ENCODE results near the gene DCTN1.

The DCTN1 gene

GRCh38 chr2:74317701-74318100 lies 62.4 kb downstream of the DCTN1 start:
- TF ChIP-seq CTCF (IDR thresholded peaks at IDR 0.05; ENCODE audit: low read depth, low read length, poor library complexity, severe bottlenecking): no peak
- no peak for TF ChIP-seq EZH2phosphoT487 (IDR thresholded peaks at IDR 0.05; ENCODE audit: borderline replicate concordance, low read length)
- H3K4me3 ChIP-seq (ENCODE audit: low read length): no peak overlapping the region
- no peaks in the 10 kb centered on the region for H3K9me3 ChIP-seq (ENCODE audit: control insufficient read depth, insufficient read depth, low read length)
- no peak overlapping the region for H3K27ac ChIP-seq (ENCODE audit: low read depth, low read length)
- H4K20me1 ChIP-seq (ENCODE audit: control insufficient read depth, insufficient read depth, low read depth, low read length): no peaks in the 10 kb centered on the region
- H3K36me3 ChIP-seq (ENCODE audit: control insufficient read depth, low read length): no peaks in the 10 kb centered on the region
- no peaks in the 10 kb centered on the region; the same call in 1 of the 2 replicates for H3K9me2 ChIP-seq (replicated peaks; ENCODE audit: control insufficient read depth, low read length)
- H3F3A ChIP-seq (ENCODE audit: control insufficient read depth, insufficient read depth): no peaks in the 10 kb centered on the region
- H3K79me2 ChIP-seq (ENCODE audit: control insufficient read depth, low read length): no peaks in the 10 kb centered on the region
- H3K27me3 ChIP-seq (ENCODE audit: control insufficient read depth, low read length): peaks cover 9% of the 10 kb centered on the region; the same call in 1 of the 2 replicates
- no peak overlapping the region for H3K4me2 ChIP-seq (ENCODE audit: low read length)
- H3K4me1 ChIP-seq (ENCODE audit: control insufficient read depth, low read length): 0 out of 2 replicates have a peak, but pooled peaks cover 2% of the 10 kb centered on the region

GRCh38 chr2:74316627-74317295 lies 63.4 kb downstream of the DCTN1 start:
- no peaks in the 10 kb centered on the region for H3K36me3 ChIP-seq (ENCODE audit: control insufficient read depth, low read length)
- 0 out of 2 replicates have a peak, but pooled peaks cover 2% of the 10 kb centered on the region for H3K4me1 ChIP-seq (ENCODE audit: control insufficient read depth, low read length)
- H3K4me2 ChIP-seq (ENCODE audit: low read length): no peak overlapping the region

GRCh38 chr2:74314107-74314506 lies 66.0 kb downstream of the DCTN1 start:
- TF ChIP-seq EZH2phosphoT487 (IDR thresholded peaks at IDR 0.05; ENCODE audit: borderline replicate concordance, low read length): no peak
- TF ChIP-seq CTCF (IDR thresholded peaks at IDR 0.05; ENCODE audit: low read depth, low read length, poor library complexity, severe bottlenecking): no peak
- no peaks in the 10 kb centered on the region; the same call in 1 of the 2 replicates for H3K9me2 ChIP-seq (replicated peaks; ENCODE audit: control insufficient read depth, low read length)
- no peaks in the 10 kb centered on the region for H4K20me1 ChIP-seq (ENCODE audit: control insufficient read depth, insufficient read depth, low read depth, low read length)
- no peak overlapping the region for H3K4me3 ChIP-seq (ENCODE audit: low read length)
- H3K4me2 ChIP-seq (ENCODE audit: low read length): no peak overlapping the region
- no peaks in the 10 kb centered on the region for H3K9me3 ChIP-seq (ENCODE audit: control insufficient read depth, insufficient read depth, low read length)
- no peaks in the 10 kb centered on the region for H3F3A ChIP-seq (ENCODE audit: control insufficient read depth, insufficient read depth)
- H3K4me1 ChIP-seq (ENCODE audit: control insufficient read depth, low read length): 0 out of 2 replicates have a peak, but pooled peaks cover 2% of the 10 kb centered on the region
- H3K36me3 ChIP-seq (ENCODE audit: control insufficient read depth, low read length): no peaks in the 10 kb centered on the region
- H3K27me3 ChIP-seq (ENCODE audit: control insufficient read depth, low read length): peaks cover 14% of the 10 kb centered on the region; the same call in 1 of the 2 replicates
- H3K27ac ChIP-seq (ENCODE audit: low read depth, low read length): no peak overlapping the region
- H3K79me2 ChIP-seq (ENCODE audit: control insufficient read depth, low read length): no peaks in the 10 kb centered on the region

More at GRCh38 chr2:74316627-74317295, 63.4 kb downstream of the DCTN1 start:
- Histone ChIP-seq H3K9me3 (ENCODE audit: control insufficient read depth, insufficient read depth, low read length) (no peaks in the 10 kb centered on the region), H3F3A (ENCODE audit: control insufficient read depth, insufficient read depth) (no peaks in the 10 kb centered on the region), H3K27me3 (ENCODE audit: control insufficient read depth, low read length) (peaks cover 9% of the 10 kb centered on the region; the same call in 1 of the 2 replicates), H4K20me1 (ENCODE audit: control insufficient read depth, insufficient read depth, low read depth, low read length) (no peaks in the 10 kb centered on the region), H3K79me2 (ENCODE audit: control insufficient read depth, low read length) (no peaks in the 10 kb centered on the region), H3K4me3 (ENCODE audit: low read length) (no peak overlapping the region), H3K9me2 (replicated peaks; ENCODE audit: control insufficient read depth, low read length) (no peaks in the 10 kb centered on the region; the same call in 1 of the 2 replicates), H3K27ac (ENCODE audit: low read depth, low read length) (no peak overlapping the region)
- TF ChIP-seq EZH2phosphoT487 (IDR thresholded peaks at IDR 0.05; ENCODE audit: borderline replicate concordance, low read length) (no peak), CTCF (IDR thresholded peaks at IDR 0.05; ENCODE audit: low read depth, low read length, poor library complexity, severe bottlenecking) (no peak)
